H9 (cell line): ENCODE results near the gene HIP1R. TPM values are rescaled to one million over a fixed set of nuclear protein-coding genes. Genes with fewer than 3 reads are reported as not detected.
A peak's percentile ranks its signal among the peaks of the same experiment; 100 is the strongest.

Source experiments
- DNase-seq: peaks from one replicate; pipeline ENCODE4 v3.0.0-alpha.2; 2017
- H2AFZ ChIP-seq: one replicate; pipeline ENCODE4 v1.6.1; 2013; ENCODE audit warnings: mild to moderate bottlenecking, low read length, control low read depth, moderate library complexity
- H2AK5ac ChIP-seq: 2 replicates; pipeline ENCODE4 v1.6.1; 2013; ENCODE audit warnings: low read length, control low read depth, mixed read lengths; ENCODE audit not compliant: insufficient read length
- H2BK120ac ChIP-seq: one replicate; pipeline ENCODE4 v1.6.1; 2013; ENCODE audit warnings: low read depth, mild to moderate bottlenecking, low read length, control low read depth, inconsistent platforms; ENCODE audit not compliant: poor library complexity, severe bottlenecking
- H2BK12ac ChIP-seq: 2 replicates; pipeline ENCODE4 v1.6.1; 2013; ENCODE audit warnings: low read length, control low read depth, mixed read lengths, low read depth; ENCODE audit not compliant: insufficient read length
- H2BK15ac ChIP-seq: 2 replicates; pipeline ENCODE4 v1.6.1; 2013; ENCODE audit warnings: low read depth, low read length, control low read depth
- H2BK20ac ChIP-seq: one replicate; pipeline ENCODE4 v1.6.1; 2013; ENCODE audit warnings: low read depth, mild to moderate bottlenecking, low read length, control low read depth, inconsistent platforms; ENCODE audit not compliant: poor library complexity, severe bottlenecking
- H2BK5ac ChIP-seq: 2 replicates; pipeline ENCODE4 v1.6.1; 2013; ENCODE audit warnings: low read length, control low read depth, mixed read lengths; ENCODE audit not compliant: insufficient read length
- H3K14ac ChIP-seq: 2 replicates; pipeline ENCODE4 v1.6.1; 2013; ENCODE audit warnings: low read length, control low read depth; ENCODE audit not compliant: insufficient read depth
- H3K18ac ChIP-seq: 2 replicates; pipeline ENCODE4 v1.6.1; 2013; ENCODE audit warnings: low read depth, mild to moderate bottlenecking, mixed read lengths, low read length, control low read depth; ENCODE audit not compliant: insufficient read length
- H3K23ac ChIP-seq: 2 replicates; pipeline ENCODE4 v1.6.1; 2013; ENCODE audit warnings: low read length, control low read depth, mixed read lengths, low read depth; ENCODE audit not compliant: insufficient read length
- H3K23me2 ChIP-seq: 2 replicates; pipeline ENCODE4 v1.6.1; 2013; ENCODE audit warnings: low read depth, mild to moderate bottlenecking, mixed read lengths, low read length, control low read depth; ENCODE audit not compliant: insufficient read length, poor library complexity, severe bottlenecking
- H3K27ac ChIP-seq: 2 replicates; pipeline ENCODE4 v1.5.1; 2013; ENCODE audit warnings: low read length, control low read depth, mixed read lengths, low read depth; ENCODE audit not compliant: insufficient read length
- H3K27me3 ChIP-seq: 2 replicates; pipeline ENCODE4 v1.6.1; 2013; ENCODE audit warnings: low read length, control low read depth, inconsistent platforms; ENCODE audit not compliant: insufficient read depth
- H3K4ac ChIP-seq: 2 replicates; pipeline ENCODE4 v1.6.1; 2013; ENCODE audit warnings: low read depth, mild to moderate bottlenecking, control low read depth, inconsistent platforms, low read length, moderate library complexity
- H3K4me1 ChIP-seq: 2 replicates; pipeline ENCODE4 v1.6.1; 2013; ENCODE audit warnings: low read length, control low read depth, inconsistent platforms; ENCODE audit not compliant: insufficient read depth
- H3K4me2 ChIP-seq: 2 replicates; pipeline ENCODE4 v1.6.1; 2013; ENCODE audit warnings: low read length, control low read depth, mixed read lengths; ENCODE audit not compliant: insufficient read length, insufficient read depth
- H3K56ac ChIP-seq: 2 replicates; pipeline ENCODE4 v1.6.1; 2013; ENCODE audit warnings: low read depth, mild to moderate bottlenecking, mixed read lengths, low read length, control low read depth; ENCODE audit not compliant: insufficient read length
- H3K79me1 ChIP-seq: 2 replicates; pipeline ENCODE4 v1.6.1; 2013; ENCODE audit warnings: low read depth, mild to moderate bottlenecking, moderate library complexity, low read length, control low read depth, inconsistent platforms; ENCODE audit not compliant: insufficient read depth, poor library complexity, severe bottlenecking
- H3K79me2 ChIP-seq: 2 replicates; pipeline ENCODE4 v1.6.1; 2013; ENCODE audit warnings: low read length, control low read depth, inconsistent platforms; ENCODE audit not compliant: insufficient read depth
- H3K9ac ChIP-seq: 2 replicates; pipeline ENCODE4 v1.6.1; 2013; ENCODE audit warnings: low read length, control low read depth, mixed read lengths; ENCODE audit not compliant: insufficient read length; ENCODE audit errors: extremely low read depth
- H3K9me3 ChIP-seq: one replicate; pipeline ENCODE4 v1.6.1; 2013; ENCODE audit warnings: low read depth, low read length, inconsistent platforms; ENCODE audit not compliant: control insufficient read depth
- H3T11ph ChIP-seq: one replicate; pipeline ENCODE4 v1.6.1; 2013; ENCODE audit warnings: mild to moderate bottlenecking, low read length, control low read depth, inconsistent platforms
- H4K20me1 ChIP-seq: one replicate; pipeline ENCODE4 v1.6.1; 2013; ENCODE audit not compliant: control insufficient read depth, insufficient read length, insufficient read depth
- H4K5ac ChIP-seq: 2 replicates; pipeline ENCODE4 v1.6.1; 2013; ENCODE audit warnings: low read depth, mild to moderate bottlenecking, mixed read lengths, low read length, control low read depth; ENCODE audit not compliant: insufficient read length
- H4K8ac ChIP-seq: replicated peaks from 2 replicates; pipeline ENCODE4 v1.6.1; 2013; ENCODE audit warnings: low read length, control low read depth, mixed read lengths, low read depth; ENCODE audit not compliant: insufficient read length
- H4K91ac ChIP-seq: 2 replicates; pipeline ENCODE4 v1.6.1; 2013; ENCODE audit warnings: low read depth, mild to moderate bottlenecking, moderate library complexity, mixed read lengths, low read length, control low read depth; ENCODE audit not compliant: insufficient read length
- H3K27ac Mint-ChIP-seq, 3 experiments: 2 replicates in 2 of 3; 3 replicates in 1 of 3; pipeline ENCODE4 v1.8.0; 2020 to 2021; ENCODE audit warnings: mixed read lengths in 3 of 3, mild to moderate bottlenecking in 1 of 3, moderate library complexity in 1 of 3
- H3K27me3 Mint-ChIP-seq: 2 replicates; pipeline ENCODE4 v1.8.0; 2021; ENCODE audit warnings: low read depth, mild to moderate bottlenecking, moderate library complexity, mixed read lengths
- H3K36me3 Mint-ChIP-seq, 3 experiments: 2 replicates in 2 of 3; 3 replicates in 1 of 3; pipeline ENCODE4 v1.8.0; 2020 to 2021; ENCODE audit warnings: low read depth in 3 of 3, mixed read lengths in 3 of 3; ENCODE audit not compliant: insufficient read depth in 1 of 3
- H3K4me1 Mint-ChIP-seq, 2 experiments: 2 replicates each; pipeline ENCODE4 v1.8.0; 2020; ENCODE audit warnings: mixed read lengths in 2 of 2
- H3K4me3 Mint-ChIP-seq, 2 experiments: 2 replicates in 1 of 2; 3 replicates in 1 of 2; pipeline ENCODE4 v1.8.0; 2020 to 2021; ENCODE audit warnings: mild to moderate bottlenecking in 2 of 2, mixed read lengths in 2 of 2, moderate library complexity in 1 of 2
- H3K9me3 Mint-ChIP-seq, 2 experiments: 2 replicates in 1 of 2; 3 replicates in 1 of 2; pipeline ENCODE4 v1.8.0; 2020; ENCODE audit warnings: mild to moderate bottlenecking in 2 of 2, mixed read lengths in 2 of 2, moderate library complexity in 1 of 2
- WGBS: extraction: QIAGEN DNeasy Blood & Tissue Kit; methylation state at CpG from one replicate; pipeline ENCODE4 v1.1.7; 2013; ENCODE audit warnings: missing lambda C conversion rate, low lambda C conversion rate, mixed read lengths; ENCODE audit not compliant: insufficient read length; ENCODE audit errors: extremely low coverage; 5-methylcytosine and 5-hydroxymethylcytosine counted together
- long read RNA-seq: library from polyadenylated mRNA; unstranded; transcript quantifications from one replicate; pipeline ENCODE4 v2.0.0, GENCODE V29; 2020
- total RNA-seq: library from RNA; stranded (reverse); gene quantifications from 2 replicates; pipeline ENCODE4 v1.2.1, GENCODE V29; 2021
- TF ChIP-seq, protein P1 (sequence below): fragments of 200-600 bp; sonication (generic); conservative IDR thresholded peaks from 3 replicates; pipeline ENCODE4 v1.8.0; 2021; ENCODE audit warnings: antibody characterized with exemption, mild to moderate bottlenecking

Gene HIP1R, protein sequence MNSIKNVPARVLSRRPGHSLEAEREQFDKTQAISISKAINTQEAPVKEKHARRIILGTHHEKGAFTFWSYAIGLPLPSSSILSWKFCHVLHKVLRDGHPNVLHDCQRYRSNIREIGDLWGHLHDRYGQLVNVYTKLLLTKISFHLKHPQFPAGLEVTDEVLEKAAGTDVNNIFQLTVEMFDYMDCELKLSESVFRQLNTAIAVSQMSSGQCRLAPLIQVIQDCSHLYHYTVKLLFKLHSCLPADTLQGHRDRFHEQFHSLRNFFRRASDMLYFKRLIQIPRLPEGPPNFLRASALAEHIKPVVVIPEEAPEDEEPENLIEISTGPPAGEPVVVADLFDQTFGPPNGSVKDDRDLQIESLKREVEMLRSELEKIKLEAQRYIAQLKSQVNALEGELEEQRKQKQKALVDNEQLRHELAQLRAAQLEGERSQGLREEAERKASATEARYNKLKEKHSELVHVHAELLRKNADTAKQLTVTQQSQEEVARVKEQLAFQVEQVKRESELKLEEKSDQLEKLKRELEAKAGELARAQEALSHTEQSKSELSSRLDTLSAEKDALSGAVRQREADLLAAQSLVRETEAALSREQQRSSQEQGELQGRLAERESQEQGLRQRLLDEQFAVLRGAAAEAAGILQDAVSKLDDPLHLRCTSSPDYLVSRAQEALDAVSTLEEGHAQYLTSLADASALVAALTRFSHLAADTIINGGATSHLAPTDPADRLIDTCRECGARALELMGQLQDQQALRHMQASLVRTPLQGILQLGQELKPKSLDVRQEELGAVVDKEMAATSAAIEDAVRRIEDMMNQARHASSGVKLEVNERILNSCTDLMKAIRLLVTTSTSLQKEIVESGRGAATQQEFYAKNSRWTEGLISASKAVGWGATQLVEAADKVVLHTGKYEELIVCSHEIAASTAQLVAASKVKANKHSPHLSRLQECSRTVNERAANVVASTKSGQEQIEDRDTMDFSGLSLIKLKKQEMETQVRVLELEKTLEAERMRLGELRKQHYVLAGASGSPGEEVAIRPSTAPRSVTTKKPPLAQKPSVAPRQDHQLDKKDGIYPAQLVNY
- 17.4 and 20.0 TPM in 2 replicates for total RNA-seq
- long read RNA-seq, full-length matches to known transcripts: 50 of 95 reads
- long read RNA-seq, partial matches to known transcripts: 20 of 95 reads
- long read RNA-seq, other reads (novel, unspliced or antisense): 25 of 95 reads

DNA sequence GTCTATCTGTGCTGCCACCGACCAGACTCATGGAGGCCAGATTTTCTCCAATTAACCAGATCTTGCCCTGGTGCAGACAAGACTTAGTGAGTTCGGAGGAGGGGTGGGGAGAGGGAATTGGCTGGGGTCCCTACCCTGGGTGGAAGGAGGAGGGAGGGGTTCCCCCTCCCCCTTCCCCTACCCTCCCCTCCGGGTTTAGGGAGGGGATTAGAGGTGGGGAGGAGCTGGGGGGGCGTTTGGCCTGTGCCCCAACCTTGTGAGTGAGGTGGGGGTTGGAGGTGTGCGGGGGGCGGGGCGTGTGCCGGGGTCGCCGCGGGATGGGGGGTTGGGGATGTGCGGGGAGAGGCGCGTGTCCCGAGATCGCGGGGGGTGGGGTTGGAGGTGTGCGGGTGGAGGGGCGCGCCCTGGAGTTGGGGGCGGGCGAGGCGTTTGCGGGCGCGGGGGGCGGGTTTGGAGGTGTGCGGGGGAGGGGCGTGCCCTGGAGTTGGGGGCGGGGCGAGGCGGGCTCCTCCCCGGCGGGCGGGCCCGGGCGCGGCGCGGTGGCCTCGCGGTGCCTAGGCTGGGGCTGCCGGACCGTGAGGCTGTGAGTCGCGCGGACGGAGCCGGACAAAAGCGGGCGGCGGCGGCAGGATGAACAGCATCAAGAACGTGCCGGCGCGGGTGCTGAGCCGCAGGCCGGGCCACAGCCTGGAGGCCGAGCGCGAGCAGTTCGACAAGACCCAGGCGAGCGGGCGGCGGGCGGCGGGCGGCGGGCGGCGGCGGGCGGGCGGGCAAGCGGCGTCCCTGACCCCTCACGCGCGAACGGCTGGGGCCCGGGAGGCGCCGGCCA, at the start of gene HIP1R:
HIP1R (plus strand) TSS at position 537 of the 829 bp plus-strand sequence; CDS start at position 631, 94 bp downstream.
- Histone ChIP-seq H4K20me1 (peaks cover 3% of the 10 kb centered on the region), H2AFZ (no peak within 1 kb of the TSS), H2BK12ac (no peak within 1 kb of the TSS), H3K4me2 (peak within 1 kb of the TSS; percentile 86), H2BK15ac (no peak within 1 kb of the TSS), H3K4me1 (peaks cover 3% of the 10 kb centered on the region; the same call in 1 of the 2 replicates), H3K56ac (no peak within 1 kb of the TSS), H3K27ac (no peak within 1 kb of the TSS), H3K9ac (no peak within 1 kb of the TSS), H4K91ac (no peak within 1 kb of the TSS), H3T11ph (no peak within 1 kb of the TSS), H2BK20ac (no peak within 1 kb of the TSS), H2BK5ac (no peak within 1 kb of the TSS), H3K27me3 (peaks cover 12% of the 10 kb centered on the region), H3K23me2 (peaks cover 8% of the 10 kb centered on the region), H3K23ac (no peak within 1 kb of the TSS), H3K4ac (no peak within 1 kb of the TSS), H3K14ac (no peak within 1 kb of the TSS; the same call in 1 of the 2 replicates), H3K9me3 (no peaks in the 10 kb centered on the region), H3K79me2 (no peaks in the 10 kb centered on the region; the same call in 1 of the 2 replicates), H4K5ac (no peak within 1 kb of the TSS), H4K8ac (no peak within 1 kb of the TSS), H3K18ac (no peak within 1 kb of the TSS), H2BK120ac (no peak within 1 kb of the TSS), H2AK5ac (no peak within 1 kb of the TSS), H3K79me1 (no peaks in the 10 kb centered on the region)
- Mint-ChIP-seq H3K4me3 (peak within 1 kb of the TSS; percentile 76 to 91), H3K4me1 (peaks cover 19 to 31% of the 10 kb centered on the region in 2 experiments), H3K9me3 (peaks cover 0 to 3% of the 10 kb centered on the region in 2 experiments; a peak in 1 of 5 replicates), H3K27me3 (peaks cover 82% of the 10 kb centered on the region), H3K27ac (peak within 1 kb of the TSS in 1 of 3 experiments; percentile 61; a peak in 2 of 7 replicates), H3K36me3 (peaks cover 0 to 4% (median 2%) of the 10 kb centered on the region in 3 experiments; a peak in 2 of 7 replicates)
- WGBS: no CpG with 5 or more reads among the region's 85 CpGs
- TF ChIP-seq, protein P1, sequence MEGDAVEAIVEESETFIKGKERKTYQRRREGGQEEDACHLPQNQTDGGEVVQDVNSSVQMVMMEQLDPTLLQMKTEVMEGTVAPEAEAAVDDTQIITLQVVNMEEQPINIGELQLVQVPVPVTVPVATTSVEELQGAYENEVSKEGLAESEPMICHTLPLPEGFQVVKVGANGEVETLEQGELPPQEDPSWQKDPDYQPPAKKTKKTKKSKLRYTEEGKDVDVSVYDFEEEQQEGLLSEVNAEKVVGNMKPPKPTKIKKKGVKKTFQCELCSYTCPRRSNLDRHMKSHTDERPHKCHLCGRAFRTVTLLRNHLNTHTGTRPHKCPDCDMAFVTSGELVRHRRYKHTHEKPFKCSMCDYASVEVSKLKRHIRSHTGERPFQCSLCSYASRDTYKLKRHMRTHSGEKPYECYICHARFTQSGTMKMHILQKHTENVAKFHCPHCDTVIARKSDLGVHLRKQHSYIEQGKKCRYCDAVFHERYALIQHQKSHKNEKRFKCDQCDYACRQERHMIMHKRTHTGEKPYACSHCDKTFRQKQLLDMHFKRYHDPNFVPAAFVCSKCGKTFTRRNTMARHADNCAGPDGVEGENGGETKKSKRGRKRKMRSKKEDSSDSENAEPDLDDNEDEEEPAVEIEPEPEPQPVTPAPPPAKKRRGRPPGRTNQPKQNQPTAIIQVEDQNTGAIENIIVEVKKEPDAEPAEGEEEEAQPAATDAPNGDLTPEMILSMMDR: no peak
- DNase-seq: peak; percentile 69
